ENCODE measurements around the gene NSUN5.

The NSUN5 gene

DNA sequence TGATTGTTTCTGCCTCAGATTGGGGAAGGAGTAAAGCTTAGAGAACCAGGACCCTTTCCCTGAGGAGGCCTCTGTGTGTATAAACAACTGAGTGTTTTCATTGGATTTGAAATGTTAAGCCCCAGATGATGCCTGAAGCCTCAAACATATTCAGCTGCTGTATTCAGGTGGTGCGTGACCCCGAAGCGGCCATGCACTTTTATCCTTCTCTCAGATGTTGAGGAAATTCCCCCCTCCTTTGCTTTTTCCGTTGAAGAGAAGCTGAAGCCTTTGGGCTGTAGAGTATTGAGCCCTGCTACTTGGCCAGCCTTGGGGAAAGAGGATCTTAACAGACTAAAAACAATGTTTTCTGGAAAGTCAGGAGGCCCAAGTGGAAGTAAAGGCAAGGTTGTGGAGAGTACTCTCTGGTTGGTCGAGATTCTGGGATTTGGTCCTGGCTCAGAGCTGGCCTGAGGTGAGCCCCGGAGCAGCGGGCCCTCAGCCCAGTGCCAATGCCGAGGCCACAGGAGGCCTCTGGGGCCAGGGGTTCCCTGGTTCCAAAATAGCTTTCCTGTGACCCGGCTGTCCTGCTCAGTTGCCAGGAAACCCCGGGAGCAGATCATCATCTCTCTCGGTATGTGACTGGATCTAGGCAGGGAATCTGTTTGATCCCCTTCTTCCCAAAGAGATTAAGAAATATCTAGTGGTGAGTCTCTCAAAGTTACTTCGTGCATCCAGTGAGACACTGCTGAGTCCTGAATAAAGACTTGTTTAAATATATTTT, 41.9 kb upstream of the NSUN5 start:
- no peak overlapping the region for H3K4me3 ChIP-seq (ENCODE audit: low read depth, low read length)
- DNase-seq (ENCODE audit: low read depth): no peak
- TF ChIP-seq, protein P1, sequence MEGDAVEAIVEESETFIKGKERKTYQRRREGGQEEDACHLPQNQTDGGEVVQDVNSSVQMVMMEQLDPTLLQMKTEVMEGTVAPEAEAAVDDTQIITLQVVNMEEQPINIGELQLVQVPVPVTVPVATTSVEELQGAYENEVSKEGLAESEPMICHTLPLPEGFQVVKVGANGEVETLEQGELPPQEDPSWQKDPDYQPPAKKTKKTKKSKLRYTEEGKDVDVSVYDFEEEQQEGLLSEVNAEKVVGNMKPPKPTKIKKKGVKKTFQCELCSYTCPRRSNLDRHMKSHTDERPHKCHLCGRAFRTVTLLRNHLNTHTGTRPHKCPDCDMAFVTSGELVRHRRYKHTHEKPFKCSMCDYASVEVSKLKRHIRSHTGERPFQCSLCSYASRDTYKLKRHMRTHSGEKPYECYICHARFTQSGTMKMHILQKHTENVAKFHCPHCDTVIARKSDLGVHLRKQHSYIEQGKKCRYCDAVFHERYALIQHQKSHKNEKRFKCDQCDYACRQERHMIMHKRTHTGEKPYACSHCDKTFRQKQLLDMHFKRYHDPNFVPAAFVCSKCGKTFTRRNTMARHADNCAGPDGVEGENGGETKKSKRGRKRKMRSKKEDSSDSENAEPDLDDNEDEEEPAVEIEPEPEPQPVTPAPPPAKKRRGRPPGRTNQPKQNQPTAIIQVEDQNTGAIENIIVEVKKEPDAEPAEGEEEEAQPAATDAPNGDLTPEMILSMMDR (IDR thresholded peaks at IDR 0.05; ENCODE audit: low read depth, low read length, missing control alignments): no peak

DNA sequence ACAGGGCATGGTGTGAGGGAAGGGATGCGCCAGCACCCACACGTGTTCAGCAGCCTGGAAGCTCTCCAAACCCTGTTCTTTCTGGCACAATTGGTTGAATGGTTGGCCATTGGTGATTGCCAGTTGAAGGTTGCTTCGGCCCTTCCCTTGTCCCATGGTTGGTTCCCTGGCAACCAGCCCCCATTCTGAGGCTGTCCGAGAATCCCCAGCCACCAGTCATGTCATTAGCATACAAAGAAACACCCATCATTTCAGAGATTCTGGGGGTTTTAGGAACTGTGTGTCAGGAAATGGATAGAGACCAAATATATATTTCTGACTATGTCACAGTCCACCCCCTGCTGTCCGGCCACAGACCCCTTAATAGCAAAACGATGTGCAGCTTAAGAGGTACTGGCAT, 41.1 kb upstream of the NSUN5 start:
- TF ChIP-seq, protein P1 (IDR thresholded peaks at IDR 0.05; ENCODE audit: low read depth, low read length, missing control alignments): no peak
- no peak overlapping the region for H3K4me3 ChIP-seq (ENCODE audit: low read depth, low read length)
- no peak for DNase-seq (ENCODE audit: low read depth)

DNA sequence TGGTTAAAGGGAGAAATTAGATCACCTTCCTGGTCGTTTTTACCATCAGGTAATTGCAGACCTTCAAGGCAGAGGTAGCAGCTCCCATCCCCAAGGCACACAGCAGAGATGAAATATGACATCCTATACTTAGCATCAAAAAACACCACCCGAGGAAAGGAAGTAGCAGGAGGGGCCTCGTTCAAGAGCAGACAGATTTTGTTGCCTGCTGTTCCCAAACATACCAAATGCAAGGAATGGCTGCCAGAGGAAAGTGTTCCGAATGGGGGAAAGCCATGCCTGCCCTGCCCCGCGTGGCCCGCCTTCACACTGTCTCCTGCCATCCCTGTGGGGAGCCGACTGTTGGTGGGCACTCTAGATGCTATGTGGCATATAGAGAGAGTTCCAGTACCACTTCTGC, 37.3 kb upstream of the NSUN5 start:
- no peak overlapping the region for H3K4me3 ChIP-seq (ENCODE audit: low read depth, low read length)
- no peak for DNase-seq (ENCODE audit: low read depth)
- TF ChIP-seq, protein P1 (IDR thresholded peaks at IDR 0.05; ENCODE audit: low read depth, low read length, missing control alignments): no peak

DNA sequence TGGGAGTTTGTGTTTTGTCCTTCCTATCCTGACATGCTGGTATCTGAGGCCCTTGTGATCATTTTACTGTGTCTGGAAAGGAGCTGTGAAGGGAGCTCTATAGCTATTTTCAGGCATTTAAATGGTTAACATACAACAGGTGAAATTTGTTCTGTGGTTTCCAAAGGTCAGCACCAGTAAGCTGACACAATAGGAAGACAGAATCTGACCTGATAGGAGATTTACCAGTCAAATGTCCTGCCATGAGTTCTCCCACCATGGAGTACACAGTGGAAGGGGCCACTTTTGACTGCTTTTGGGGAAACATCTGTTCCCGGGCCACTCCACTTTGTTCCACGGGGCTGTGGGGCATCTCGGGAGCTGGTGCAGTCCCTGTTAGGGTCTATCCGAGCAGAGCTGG, 36.9 kb upstream of the NSUN5 start:
- H3K4me3 ChIP-seq (ENCODE audit: low read depth, low read length): no peak overlapping the region
- no peak for DNase-seq (ENCODE audit: low read depth)
- TF ChIP-seq, protein P1 (IDR thresholded peaks at IDR 0.05; ENCODE audit: low read depth, low read length, missing control alignments): no peak

DNA sequence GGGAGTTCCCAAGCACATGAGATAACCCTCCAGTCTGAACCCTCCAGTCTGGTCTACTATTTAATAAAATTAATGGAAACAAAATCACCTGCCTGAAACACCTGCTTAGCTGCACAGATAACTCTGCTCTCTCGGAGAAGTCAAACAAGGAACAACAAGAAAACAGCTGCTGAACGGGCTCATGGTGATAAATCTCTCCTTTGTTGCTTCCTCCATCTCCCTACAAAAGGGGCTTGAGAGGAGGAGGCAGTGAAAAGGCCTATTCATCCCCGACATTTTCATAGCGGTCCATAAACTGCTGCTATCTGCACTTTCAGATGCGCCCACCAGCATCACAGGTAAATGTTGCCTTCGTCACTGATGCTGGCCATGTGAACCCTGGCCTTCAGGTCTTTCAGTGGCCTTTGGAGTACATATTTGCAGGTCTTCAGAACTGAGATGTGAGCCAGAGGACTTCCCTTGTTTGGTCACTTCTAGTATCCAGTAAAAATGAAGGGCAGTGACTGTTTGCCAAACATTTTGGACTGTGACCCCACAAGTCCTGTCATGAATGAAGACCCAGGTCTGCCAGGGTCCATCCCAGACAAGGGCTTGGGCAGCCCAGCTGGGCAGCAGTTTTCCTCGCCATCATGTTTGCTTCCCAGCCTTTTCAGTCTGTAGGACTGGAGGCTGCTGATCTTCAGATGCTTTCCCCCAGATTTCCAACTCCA, 35.2 kb upstream of the NSUN5 start:
- no peak overlapping the region for H3K4me3 ChIP-seq (ENCODE audit: low read depth, low read length)
- TF ChIP-seq, protein P1 (IDR thresholded peaks at IDR 0.05; ENCODE audit: low read depth, low read length, missing control alignments): no peak
- no peak for DNase-seq (ENCODE audit: low read depth)

DNA sequence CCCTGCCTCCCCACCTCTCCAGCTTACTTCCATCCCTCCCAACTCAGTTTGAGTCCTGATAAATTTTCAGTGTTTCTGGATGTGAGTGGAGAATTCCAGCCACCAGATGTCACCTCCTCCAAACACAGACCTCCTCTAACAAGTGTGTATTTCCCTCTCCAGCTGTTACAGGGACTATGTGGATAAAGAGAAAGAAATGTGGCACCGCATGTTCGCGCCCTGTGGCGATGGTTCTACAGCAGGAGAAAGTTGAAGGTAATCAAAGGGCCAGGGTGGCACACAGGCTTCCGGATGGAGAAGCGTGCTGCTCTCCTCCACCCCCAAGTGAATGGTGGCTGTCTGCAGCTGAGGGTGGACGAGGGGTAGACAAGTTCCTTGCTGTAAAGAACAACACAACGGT, 34.0 kb upstream of the NSUN5 start:
- TF ChIP-seq, protein P1 (IDR thresholded peaks at IDR 0.05; ENCODE audit: low read depth, low read length, missing control alignments): no peak
- no peak for DNase-seq (ENCODE audit: low read depth)
- H3K4me3 ChIP-seq (ENCODE audit: low read depth, low read length): no peak overlapping the region

Measured in GM12864 (cell line).